ENCODE measurements around the gene WFS1. TPM values are rescaled to one million over a fixed set of nuclear protein-coding genes. Genes with fewer than 3 reads are reported as not detected.

WFS1 gene
- total and polyA plus RNA-seq, 5 donors, result 47.9 to 76.6 (median 58.4) TPM

DNA sequence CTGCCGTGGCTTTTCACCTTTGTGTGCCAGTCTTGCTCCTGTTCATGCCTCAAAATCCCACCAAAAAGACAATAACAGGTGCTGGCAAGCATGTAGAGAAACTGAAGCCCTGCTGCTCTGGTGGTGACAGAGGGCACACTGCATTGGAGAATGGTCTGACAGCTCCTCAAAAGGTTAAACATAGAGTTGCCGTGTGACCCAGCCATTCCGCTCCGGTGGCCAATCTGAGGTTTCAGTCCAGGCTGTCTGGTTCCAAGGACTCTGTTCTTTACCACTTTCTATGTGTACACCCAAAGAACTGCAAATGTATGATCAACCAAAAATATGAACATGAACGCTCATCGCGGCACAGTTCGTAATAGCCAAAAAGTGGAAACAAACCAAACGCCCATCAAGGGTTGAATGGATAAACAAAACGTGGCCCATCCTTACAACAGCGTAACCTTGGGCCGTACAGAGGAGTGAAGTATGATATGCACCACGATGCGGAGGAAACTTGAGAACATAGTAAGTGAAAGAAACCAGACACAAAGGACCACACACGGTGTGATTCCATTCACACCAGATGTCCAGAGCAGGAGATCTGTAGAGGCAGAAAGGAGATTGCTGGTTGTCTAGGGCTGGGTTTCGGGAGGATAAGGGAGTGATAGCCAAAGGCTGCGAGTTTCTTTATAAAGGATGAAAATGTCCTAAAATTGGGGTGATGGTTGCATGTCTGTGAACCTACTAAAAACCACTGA is 33.6 kb upstream of the WFS1 start:
- no peaks in the 10 kb centered on the region for H3K27me3 ChIP-seq (ENCODE audit: control insufficient read depth, insufficient read depth)
- 57% methylated on average over 17 of the region's 17 CpGs for WGBS
- no peak for ATAC-seq
- no peak overlapping the region for H3K4me3 ChIP-seq (ENCODE audit: low read length)
- H3K27ac ChIP-seq (ENCODE audit: low read length), result no peak overlapping the region
- H3K4me1 ChIP-seq (ENCODE audit: control insufficient read depth, insufficient read depth, low read length), result no peaks in the 10 kb centered on the region
- no peak for DNase-seq
- intact Hi-C loops (cut with DNase I), result no loop called here
- H3K9me3 ChIP-seq (ENCODE audit: control insufficient read depth, low read length), result no peaks in the 10 kb centered on the region

DNA sequence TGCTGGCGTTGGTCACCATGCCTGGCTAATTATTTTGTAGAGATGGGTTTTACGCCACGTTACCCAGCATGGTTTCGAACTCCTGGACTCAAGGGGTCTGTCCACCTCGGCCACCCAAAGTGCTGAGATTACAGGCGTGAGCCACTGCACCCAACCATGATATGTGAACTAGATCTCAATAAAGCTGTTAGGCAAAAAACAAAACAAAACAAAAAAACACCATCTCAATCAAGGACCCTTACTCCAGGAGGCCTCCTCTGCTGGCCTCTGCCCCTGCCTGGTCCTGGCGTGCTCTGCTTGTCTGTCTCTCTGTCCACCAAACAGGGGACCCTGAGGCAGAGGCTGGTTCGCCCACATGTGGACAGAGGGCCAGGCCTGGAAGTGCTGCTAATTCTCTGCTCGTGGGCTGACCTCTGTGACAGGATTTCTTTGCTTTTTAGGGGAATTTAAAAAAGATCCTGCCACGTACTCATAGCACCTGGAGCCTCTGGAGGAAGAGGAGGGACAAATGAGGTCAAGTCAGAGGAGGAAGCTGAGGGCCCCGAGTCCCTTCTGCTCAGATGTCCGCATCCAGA is 32.7 kb upstream of the WFS1 start:
- Histone ChIP-seq H3K4me1 (ENCODE audit: control insufficient read depth, insufficient read depth, low read length) (no peaks in the 10 kb centered on the region), H3K9me3 (ENCODE audit: control insufficient read depth, low read length) (no peaks in the 10 kb centered on the region), H3K27ac (ENCODE audit: low read length) (no peak overlapping the region), H3K27me3 (ENCODE audit: control insufficient read depth, insufficient read depth) (no peaks in the 10 kb centered on the region), H3K4me3 (ENCODE audit: low read length) (no peak overlapping the region)
- 71% methylated on average over 12 of the region's 12 CpGs for WGBS
- no peak for DNase-seq
- intact Hi-C loops (cut with DNase I), result no loop called here
- ATAC-seq, result no peak

DNA sequence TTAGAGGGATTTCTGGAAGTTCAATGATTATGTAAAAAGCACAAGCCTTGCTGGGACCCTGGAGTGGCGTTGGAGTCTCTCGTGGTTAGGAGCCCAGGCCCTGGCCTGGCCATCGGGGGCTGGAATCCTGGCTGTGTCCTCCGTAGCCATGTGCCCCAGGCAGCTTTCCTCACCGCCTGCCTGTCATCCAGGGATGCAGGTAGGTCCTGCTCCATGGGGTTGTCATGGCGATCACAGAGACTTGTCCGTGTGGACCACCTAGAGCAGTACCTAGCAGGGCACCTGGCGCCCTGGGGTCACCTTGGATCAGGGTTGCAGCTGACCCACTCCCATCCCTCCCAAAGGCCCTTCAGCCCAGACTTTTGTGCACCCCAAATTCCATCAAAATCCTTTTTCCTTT is 30.2 kb upstream of the WFS1 start:
- DNase-seq (no peak), ATAC-seq (no peak)
- H3K27me3 ChIP-seq (ENCODE audit: control insufficient read depth, insufficient read depth), result no peaks in the 10 kb centered on the region
- peaks cover 2% of the 10 kb centered on the region for H3K9me3 ChIP-seq (ENCODE audit: control insufficient read depth, low read length)
- intact Hi-C loops (cut with DNase I), result no loop called here
- H3K4me1 ChIP-seq (ENCODE audit: control insufficient read depth, insufficient read depth, low read length), result no peaks in the 10 kb centered on the region
- 76% methylated on average over 8 of the region's 8 CpGs for WGBS
- H3K27ac ChIP-seq (ENCODE audit: low read length), result no peak overlapping the region
- no peak overlapping the region for H3K4me3 ChIP-seq (ENCODE audit: low read length)

DNA sequence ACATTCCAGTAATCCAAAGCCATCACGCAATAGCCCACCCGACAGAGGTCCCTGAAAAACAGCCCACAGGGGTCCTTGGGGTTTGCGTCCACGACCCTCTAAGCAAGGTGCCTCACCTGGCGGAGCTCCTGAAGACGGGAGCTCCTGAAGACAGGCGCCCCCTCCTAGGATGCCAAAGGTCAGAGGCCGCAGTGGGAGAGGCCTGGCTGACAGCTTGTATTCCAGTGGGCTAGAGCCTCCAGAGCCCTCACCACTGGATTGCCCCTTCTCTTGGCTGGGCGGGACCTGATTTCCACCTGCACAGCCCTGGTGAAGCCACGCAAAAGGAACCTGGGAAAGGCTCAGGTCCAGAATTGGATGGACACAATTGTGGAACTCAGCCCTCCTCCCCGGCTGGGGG is 29.7 kb upstream of the WFS1 start:
- Histone ChIP-seq H3K9me3 (ENCODE audit: control insufficient read depth, low read length) (peaks cover 2% of the 10 kb centered on the region), H3K27me3 (ENCODE audit: control insufficient read depth, insufficient read depth) (no peaks in the 10 kb centered on the region), H3K4me3 (ENCODE audit: low read length) (no peak overlapping the region), H3K27ac (ENCODE audit: low read length) (no peak overlapping the region), H3K4me1 (ENCODE audit: control insufficient read depth, insufficient read depth, low read length) (no peaks in the 10 kb centered on the region)
- WGBS, result 81% methylated on average over 11 of the region's 11 CpGs
- DNase-seq (no peak), ATAC-seq (no peak)
- intact Hi-C loops (cut with DNase I), result no loop called here

DNA sequence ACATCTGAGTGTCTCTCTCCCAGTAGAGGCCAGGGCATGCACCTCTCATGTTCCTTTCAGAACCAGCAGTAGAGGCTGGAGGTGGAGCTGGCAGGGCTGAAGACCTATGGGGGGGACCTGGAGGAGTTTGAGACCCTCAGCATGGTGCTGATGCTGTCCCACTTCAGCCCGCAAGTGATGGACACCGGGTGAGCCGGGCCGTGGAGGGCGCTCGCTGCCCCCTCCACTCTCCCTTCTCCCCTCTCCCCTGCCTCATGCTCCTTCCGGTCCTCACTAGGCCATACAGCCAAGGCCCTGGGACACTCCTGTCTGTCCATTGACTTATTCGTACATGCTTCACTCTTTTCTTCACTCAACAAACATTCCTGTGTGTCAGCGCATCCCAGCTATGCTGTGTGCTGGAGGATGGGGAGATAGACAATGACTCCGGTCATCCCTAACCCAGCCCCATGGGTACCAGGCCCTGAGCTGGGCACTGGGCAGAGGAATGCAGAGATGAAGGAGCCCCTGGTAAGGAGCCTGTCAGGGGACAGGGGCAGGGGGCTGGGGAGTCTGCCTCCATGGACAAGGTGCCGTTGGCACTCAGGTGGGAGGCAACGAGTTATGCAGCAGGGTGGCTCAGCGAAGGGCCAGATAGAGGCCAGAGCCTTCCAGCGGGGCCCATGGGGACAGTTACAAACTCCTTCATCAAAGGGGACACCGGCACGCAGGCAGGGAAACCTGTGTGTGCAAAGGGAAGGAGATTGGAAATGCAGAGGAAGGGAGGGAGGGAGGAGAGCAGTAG is 28.4 kb upstream of the WFS1 start:
- DNase-seq, result no peak
- WGBS, result 85% methylated on average over 16 of the region's 16 CpGs
- no peak overlapping the region for H3K4me3 ChIP-seq (ENCODE audit: low read length)
- H3K9me3 ChIP-seq (ENCODE audit: control insufficient read depth, low read length), result peaks cover 2% of the 10 kb centered on the region
- no peaks in the 10 kb centered on the region for H3K27me3 ChIP-seq (ENCODE audit: control insufficient read depth, insufficient read depth)
- no peak for ATAC-seq
- no peaks in the 10 kb centered on the region for H3K4me1 ChIP-seq (ENCODE audit: control insufficient read depth, insufficient read depth, low read length)
- H3K27ac ChIP-seq (ENCODE audit: low read length), result no peak overlapping the region
- intact Hi-C loops (cut with DNase I), result no loop called here

DNA sequence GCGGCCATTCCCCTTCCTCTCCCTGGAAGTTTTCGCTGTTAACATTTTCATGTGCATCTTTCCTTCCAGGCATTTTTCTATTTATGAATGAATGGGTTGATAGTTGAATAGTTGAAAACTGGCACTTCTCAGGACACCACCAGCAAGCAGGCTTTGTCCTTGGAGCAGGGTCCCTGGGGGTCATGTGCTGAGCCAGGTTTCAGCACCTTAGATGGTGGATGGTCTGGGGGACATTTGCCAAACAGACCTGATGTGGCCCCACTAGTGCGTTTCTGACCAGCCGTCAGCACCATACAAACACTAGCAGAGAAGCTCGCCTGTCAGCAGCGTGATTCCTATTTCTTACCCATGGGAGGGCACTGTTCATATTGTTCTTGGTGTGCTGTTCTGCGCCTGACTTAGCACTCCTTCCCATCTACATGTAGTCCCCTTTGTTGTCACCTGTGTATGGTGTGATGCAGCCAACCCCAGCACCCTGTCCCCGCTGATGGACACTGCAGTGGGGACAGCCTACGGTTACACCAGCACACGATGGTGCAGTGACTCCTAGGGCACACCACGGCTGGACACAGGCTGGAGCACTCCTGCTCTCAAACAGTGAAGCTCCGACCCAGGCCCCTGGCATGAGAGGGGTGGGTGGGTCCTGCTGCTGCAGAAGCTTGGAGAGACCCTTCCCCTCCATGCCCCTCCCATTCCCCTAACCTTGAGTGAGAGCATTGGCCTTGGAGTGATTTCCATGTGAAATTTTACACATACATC is 27.2 kb upstream of the WFS1 start:
- intact Hi-C loops (cut with DNase I), result no loop called here
- Histone ChIP-seq H3K4me3 (ENCODE audit: low read length) (no peak overlapping the region), H3K27me3 (ENCODE audit: control insufficient read depth, insufficient read depth) (no peaks in the 10 kb centered on the region), H3K9me3 (ENCODE audit: control insufficient read depth, low read length) (peaks cover 2% of the 10 kb centered on the region), H3K4me1 (ENCODE audit: control insufficient read depth, insufficient read depth, low read length) (no peaks in the 10 kb centered on the region), H3K27ac (ENCODE audit: low read length) (no peak overlapping the region)
- DNase-seq (no peak), ATAC-seq (peak in 1 of 2 donors; percentile 30)
- WGBS, result 81% methylated on average over 12 of the region's 12 CpGs

DNA sequence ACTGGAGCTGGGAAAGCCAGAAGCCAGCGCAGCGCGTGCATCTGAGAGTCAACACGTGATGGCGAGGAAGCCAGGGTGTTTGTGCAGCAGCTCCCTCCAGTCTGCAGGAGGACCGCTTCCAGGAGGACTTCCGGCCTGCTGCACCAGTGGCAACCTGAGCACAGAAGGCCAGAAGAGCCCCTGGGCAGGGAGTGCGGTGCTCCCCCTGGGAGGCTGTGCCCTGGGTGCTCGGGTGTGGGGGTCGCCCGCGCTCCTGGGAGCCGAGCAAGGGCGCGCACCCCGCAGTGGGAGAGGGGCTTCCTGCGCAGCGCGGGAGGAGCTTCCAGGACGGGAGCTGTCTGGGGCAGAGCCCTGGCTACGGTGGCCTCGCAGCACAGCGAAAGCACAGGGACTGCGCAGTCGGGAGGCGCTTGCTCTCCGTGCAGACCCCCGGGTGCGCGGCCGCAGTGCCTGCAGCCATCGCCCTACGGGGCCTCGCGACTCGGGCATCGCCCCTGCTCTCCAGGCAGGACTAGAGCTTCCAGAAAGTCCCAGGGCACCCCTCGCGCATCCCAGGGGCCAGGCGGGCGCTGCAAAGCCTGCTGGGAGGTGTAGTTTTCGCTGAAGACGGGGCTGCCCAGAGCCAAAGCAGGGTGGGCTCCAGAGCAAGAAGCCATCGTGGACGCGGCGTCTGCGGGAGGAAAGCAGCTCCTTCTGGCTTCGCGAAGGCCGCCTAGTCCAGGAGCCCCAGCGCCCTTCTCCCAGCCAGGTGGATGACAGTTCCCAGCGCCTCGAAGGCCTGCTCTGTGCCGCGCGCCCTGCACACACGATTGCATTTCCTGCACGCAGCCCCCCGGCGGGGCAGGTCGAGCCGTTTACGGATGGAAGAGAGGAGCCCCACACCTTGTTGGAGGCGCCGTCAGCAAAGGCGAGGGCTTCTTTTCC is 24.1 kb upstream of the WFS1 start:
- H3K27me3 ChIP-seq (ENCODE audit: control insufficient read depth, insufficient read depth), result no peaks in the 10 kb centered on the region
- intact Hi-C loops (cut with DNase I), result no loop called here
- no peaks in the 10 kb centered on the region for H3K4me1 ChIP-seq (ENCODE audit: control insufficient read depth, insufficient read depth, low read length)
- ATAC-seq (peak; percentile 36 to 73), DNase-seq (peak in 2 of 3 donors; percentile 58 to 60)
- WGBS, result 9% methylated on average over 67 of the region's 67 CpGs
- peaks cover 2% of the 10 kb centered on the region for H3K9me3 ChIP-seq (ENCODE audit: control insufficient read depth, low read length)
- no peak overlapping the region for H3K27ac ChIP-seq (ENCODE audit: low read length)
- peak overlapping the region; percentile 17 for H3K4me3 ChIP-seq (ENCODE audit: low read length)

DNA sequence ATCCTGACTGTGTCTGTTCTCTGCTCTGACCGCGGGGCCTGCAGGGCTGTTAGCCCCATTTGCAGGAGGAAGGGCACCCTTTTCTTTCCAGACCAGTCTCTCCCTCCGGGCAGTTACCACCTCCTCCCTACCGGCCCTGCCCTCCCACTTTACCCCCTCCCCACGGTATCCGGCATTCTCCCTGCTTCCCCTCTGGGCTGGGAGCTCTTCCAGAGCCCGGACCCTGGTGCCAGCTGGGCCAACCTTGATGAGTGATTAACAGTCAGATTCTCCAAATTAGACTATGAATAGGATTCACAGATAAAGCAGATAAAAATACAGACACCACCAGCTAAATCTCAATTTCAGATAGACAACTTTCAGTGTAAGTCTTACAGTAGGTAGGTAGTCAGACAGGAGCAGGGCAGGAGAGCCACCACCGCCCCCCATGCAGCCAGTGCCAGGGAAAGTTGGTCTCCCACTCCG is 23.4 kb upstream of the WFS1 start:
- Histone ChIP-seq H3K4me1 (ENCODE audit: control insufficient read depth, insufficient read depth, low read length) (no peaks in the 10 kb centered on the region), H3K27ac (ENCODE audit: low read length) (no peak overlapping the region), H3K4me3 (ENCODE audit: low read length) (no peak overlapping the region), H3K27me3 (ENCODE audit: control insufficient read depth, insufficient read depth) (no peaks in the 10 kb centered on the region), H3K9me3 (ENCODE audit: control insufficient read depth, low read length) (peaks cover 2% of the 10 kb centered on the region)
- ATAC-seq (no peak), DNase-seq (no peak)
- intact Hi-C loops (cut with DNase I), result no loop called here
- 54% methylated on average over 9 of the region's 9 CpGs for whole genome bisulfite sequencing

DNA sequence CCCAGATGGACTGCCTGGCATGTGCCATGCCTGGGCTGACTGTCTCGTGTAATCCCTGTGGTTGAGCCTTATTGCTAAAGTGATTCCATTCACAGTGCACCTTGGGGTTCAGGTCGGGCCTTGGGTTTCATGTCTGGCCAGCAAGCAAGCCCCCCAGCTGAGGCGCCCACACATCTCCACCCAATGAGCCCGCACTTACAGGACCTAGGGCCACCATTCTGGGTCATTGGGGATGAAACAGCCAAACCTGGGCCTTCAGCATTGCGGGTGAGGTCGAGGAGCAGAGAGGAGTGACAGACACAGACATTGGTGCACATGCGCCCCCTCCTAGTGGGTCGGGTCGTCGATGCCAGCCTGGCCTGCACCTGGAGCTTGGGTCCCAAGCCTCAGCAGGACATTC is 21.3 kb upstream of the WFS1 start:
- Histone ChIP-seq H3K27me3 (ENCODE audit: control insufficient read depth, insufficient read depth) (no peaks in the 10 kb centered on the region), H3K9me3 (ENCODE audit: control insufficient read depth, low read length) (peaks cover 2% of the 10 kb centered on the region), H3K4me1 (ENCODE audit: control insufficient read depth, insufficient read depth, low read length) (no peaks in the 10 kb centered on the region), H3K27ac (ENCODE audit: low read length) (no peak overlapping the region), H3K4me3 (ENCODE audit: low read length) (no peak overlapping the region)
- ATAC-seq (no peak), DNase-seq (no peak)
- 70% methylated on average over 10 of the region's 10 CpGs for WGBS
- intact Hi-C loops (cut with DNase I), result no loop called here
